Activated CD4-positive, alpha-beta T cell treated with anti-CD3 and anti-CD28 coated beads, Interleukin-2, Interleukin-4, amounts not matched to agents 100 ng/mL and 50 ng/mL, durations not matched to agents 16 hours and 8 hours (primary cell): ENCODE data around the gene TTC39B.
A peak's percentile ranks its signal among the peaks of the same experiment; 100 is the strongest.

Experiments
- DNase-seq: peaks from one replicate; pipeline ENCODE4 v3.0.0-alpha.2; 2020; ENCODE audit warnings: low spot score

Gene TTC39B

DNA sequence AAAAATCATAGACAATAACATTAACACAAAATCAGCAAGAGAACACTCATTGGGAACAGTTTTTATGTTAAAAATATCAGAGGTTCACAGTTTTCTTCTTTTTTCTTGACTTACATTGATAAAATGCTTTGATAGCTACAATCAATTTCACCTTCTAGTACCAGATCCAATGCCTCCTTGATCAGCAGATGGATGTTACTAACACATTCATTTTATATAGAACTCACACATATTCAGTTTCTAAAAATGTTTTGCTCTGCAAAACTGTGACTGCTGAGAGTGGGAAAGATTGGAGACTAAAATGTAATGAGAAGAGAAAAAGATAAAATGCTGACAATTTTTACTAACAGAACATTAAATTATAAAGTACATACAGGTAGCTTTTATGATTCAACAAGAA is 143.1 kb downstream of the TTC39B start:
- no peak for DNase-seq

DNA sequence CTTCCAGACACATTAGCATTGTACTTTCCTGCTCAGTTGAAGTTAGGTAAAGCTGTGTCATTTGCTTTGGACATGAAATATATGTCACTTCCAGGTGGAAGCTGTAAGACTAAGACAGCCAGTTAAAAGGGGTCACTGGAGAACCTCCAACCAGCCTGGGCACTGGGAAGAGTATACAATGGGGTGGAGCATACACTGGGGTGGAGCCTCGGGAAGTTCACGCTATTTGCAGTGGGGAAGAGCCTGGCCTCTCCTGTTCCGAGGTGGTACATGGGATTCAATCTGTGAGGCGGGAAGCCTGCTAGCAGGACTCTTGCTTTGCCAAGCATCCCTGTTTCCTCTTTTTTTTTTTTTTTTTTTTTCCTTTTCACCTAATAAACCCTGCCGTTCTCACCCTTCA is 145.3 kb downstream of the TTC39B start:
- no peak for DNase-seq

GRCh38 chr9:15160673-15161072 is 146.3 kb downstream of the TTC39B start:
- DNase-seq: no peak

DNA sequence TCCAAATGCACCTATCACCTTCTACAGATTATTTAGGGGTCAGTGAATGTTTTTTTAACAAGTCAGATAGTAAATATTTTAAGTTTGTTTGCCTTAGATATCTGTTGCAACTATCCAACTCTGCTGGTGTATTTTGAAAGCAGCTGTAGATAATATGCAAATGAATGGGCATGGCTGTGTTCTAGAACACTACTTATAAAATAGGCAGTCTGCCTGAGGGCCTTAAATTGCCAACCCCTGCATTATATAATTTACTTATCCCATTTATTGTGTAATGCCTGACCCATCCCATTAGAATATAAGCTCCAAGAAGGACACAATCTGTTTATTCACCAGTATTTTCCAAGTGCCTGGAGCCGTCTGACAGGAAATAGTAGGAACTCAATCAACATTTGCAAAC is 149.0 kb downstream of the TTC39B start:
- no peak for DNase-seq

- no peak for DNase-seq
These were observed 149.6 kb downstream of the TTC39B start for GRCh38 chr9:15157381-15157780.

GRCh38 chr9:15156241-15156640 is 150.8 kb downstream of the TTC39B start:
- DNase-seq: no peak

DNA sequence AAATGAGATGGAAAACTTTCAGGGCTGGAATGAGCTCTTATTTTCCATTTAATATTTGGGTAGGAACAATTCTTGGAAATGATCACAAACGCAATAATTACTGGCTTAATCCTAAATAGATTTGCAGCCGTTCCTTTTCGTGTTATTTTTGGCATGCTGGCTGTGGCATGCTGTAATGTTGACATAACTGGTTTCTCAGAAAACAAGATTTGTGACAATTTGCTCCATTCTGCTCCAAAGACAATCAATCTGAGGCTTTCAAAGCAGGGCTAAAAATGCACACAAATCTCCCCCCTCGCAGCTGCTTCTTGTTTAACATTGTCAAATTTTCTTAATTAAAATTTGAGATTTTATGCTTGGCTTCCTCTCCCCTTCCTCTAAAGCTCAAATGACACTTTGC is 151.2 kb downstream of the TTC39B start:
- no peak for DNase-seq

DNA sequence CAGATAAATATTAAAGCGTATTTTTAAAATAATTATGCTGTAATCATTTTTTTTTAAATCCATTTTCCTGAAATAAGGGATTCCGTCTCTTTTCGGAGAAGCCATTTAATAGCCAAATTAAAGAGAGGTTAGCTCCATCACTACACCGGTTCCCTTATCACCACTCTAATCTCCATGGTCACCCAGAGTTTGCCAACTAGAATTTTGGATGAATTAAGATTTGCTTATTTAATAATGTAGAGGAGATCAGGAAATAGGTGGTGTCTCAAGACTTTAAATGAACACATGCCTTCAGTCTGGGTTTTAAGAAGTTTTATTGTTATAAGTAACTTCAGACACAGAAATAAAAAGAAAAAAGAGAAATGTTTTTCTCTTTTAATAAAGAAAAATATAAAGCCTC is 151.7 kb downstream of the TTC39B start:
- DNase-seq: no peak

GRCh38 chr9:15154677-15155076 is 152.3 kb downstream of the TTC39B start:
- DNase-seq: no peak

DNA sequence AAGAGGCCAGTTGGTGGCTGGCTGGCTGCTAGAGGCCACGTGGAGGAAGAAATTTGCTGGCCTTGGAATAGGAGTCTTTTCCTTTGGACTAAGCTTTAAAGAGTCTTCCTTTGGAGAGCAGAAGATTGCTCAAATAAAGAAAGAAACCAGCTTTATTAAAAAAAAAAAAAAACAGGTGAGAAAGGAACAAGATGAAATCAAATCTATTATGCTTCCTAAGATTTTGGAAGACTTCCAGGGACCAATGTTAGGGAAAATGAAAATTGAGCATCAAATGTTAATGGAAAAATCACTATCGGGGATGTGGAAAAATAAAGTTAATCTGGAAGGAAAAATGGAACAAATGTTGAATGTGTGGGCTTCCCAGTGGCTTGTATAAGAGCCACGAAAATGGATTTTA is 153.1 kb downstream of the TTC39B start:
- DNase-seq: no peak

DNA sequence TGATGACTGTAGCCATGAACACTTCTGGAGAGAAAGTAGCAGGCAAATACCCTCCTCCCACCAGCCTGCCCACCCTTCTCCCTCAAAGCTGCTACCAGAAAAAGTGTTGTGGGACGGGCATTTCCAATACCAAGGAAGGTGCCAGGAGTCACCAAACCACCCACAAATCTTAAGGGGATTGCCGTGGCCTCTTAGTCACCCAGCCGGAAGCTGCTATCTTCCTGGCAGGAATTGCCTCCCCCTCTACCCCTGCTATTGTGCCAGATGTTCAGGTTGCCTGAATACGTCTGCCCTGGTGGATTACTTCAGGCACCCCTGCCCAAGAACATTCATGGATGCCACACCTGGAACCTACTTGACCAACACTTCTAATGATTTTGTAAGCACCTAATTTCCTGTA is 156.1 kb downstream of the TTC39B start:
- DNase-seq: no peak

DNA sequence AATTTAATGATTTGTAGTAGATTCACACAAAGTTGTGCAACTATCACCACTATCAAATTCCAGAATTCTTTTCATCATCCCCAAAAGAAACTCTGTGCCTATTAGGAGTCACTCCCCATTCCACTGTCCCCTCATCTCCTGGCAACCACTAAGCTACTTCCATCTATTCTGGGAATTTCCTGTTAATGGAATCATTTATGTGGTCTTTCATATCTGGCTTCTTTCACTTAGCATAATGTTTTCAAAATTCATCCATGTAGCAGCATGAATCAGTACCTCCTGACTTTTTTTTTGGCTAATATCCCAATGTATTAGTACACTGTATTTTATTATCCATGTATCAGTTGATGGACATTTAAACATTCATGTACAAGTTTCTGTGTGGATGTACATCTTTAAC is 157.6 kb downstream of the TTC39B start:
- DNase-seq: no peak

- no peak for DNase-seq
These were observed 160.7 kb downstream of the TTC39B start for GRCh38 chr9:15146268-15146700.

GRCh38 chr9:15144622-15145061 is 162.4 kb downstream of the TTC39B start:
- DNase-seq: no peak

- DNase-seq: peak; percentile 41
These were observed 164.0 kb downstream of the TTC39B start for GRCh38 chr9:15142878-15143534.

DNA sequence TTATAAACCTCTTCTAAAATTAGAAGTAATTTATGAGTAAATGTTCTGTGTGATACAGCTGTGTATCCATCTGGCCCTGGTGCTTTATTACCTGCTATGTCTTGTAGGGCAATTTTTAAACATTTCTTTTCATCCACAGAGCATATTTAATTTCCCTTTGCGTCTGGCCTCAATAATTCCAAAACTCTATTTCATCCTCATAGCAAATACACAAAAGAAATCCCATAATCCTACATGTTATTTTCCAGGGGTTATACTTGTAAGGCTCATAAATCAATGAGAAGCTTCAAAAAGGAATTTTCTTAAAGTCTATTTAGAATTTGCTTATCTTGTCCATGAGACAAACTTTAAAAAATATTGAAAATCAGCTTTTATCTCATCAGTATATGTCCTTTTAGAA is 167.0 kb downstream of the TTC39B start:
- DNase-seq: no peak

DNA sequence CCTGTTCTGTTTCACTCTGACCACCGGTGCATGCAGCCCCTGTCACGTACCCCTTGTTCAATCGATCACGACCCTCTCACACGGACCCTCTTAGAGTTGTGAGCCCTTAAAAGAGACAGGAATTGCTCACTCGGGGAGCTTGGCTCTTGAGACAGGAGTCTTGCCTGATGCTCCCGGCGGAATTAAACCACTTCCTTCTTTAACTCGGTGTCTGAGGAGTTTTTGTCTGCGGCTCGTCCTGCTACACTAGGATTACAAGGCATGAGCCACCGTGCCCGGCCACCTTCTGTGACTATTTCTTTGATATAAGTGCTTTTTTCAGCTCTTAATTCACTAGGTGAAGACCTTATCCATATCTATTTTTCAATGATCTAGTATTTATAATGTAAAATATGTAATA is 167.5 kb downstream of the TTC39B start:
- no peak for DNase-seq

GRCh38 chr9:15138357-15138686 is 168.7 kb downstream of the TTC39B start:
- DNase-seq: no peak

GRCh38 chr9:15137658-15138356 is 169.2 kb downstream of the TTC39B start:
- DNase-seq: no peak

DNA sequence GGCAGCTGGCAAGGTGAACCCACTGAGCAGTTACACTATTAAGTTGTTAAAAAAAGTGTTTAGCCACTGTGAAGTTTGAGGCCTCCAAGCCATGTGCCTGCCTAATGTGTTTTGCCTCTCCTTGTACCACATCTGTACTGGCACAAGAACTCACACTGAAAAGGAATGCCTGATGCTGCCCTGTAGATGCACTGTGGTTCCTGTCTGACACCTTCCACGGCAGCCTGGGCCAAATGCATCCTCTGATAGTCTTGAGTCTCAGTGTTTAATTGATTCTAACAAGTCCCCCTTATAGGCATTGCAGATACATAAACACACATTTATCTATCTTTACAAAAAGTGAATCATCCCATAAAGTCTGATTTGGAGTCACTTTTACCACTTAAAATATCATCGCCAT is 169.9 kb downstream of the TTC39B start:
- DNase-seq: no peak

DNA sequence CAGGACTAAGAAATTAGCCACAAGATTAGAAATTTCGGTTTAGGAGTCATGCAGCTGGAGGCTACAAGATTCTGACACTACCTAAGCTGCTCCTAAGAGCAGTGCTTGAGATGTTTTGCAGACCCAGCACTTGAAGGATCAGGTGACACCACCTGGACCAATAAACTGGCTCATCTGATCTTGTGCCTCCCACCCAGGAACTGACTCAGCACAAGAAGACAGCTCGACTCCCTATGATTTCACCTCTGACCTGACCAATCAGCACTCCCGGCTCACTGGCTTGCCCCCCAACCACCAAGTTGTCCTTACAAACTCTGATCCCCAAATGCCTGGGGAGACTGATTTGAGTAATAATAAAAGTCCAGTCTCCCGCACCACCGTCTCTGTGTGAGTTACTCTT is 170.4 kb downstream of the TTC39B start:
- DNase-seq: peak; percentile 2

GRCh38 chr9:15135164-15135792 is 171.7 kb downstream of the TTC39B start:
- peak; percentile 64 for DNase-seq

DNA sequence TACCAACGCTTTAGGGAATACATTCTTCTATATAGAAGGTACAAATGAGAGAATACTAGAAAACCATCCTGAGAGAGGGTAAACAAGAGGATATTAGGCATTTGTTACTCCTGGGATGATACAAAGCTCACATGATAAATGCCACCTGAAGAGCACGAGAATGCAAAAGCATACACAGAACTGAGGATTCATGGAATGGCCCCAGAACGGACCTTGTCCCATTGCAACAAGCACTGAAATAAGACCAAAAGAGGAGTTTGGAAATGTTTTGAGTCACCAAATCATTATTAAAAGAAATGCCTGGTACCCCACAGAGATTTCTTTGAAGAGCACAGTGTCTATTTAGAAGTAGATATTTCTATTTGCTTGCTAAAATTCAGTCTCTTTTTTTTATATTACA is 173.5 kb downstream of the TTC39B start:
- no peak for DNase-seq

DNA sequence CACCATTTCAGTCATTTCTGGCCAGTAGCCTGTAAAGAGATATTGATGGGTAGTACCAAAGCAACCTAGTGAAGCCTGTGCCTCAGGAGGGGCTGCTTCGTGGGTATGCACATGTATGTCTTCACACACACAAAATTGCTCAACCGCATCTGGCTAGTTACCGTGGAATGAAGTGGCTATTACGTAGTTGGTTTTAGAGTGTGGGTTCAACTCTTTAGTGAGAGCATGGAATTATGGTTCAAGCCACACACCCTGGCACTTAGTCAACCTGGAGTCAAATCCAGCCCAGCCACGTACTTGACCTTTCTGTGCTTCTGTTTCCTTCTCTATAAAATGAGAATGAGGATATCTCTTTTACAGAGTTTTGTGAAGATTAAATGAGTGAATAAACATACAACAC is 174.9 kb downstream of the TTC39B start:
- DNase-seq: no peak
